Hippocampal formation (tissue), 2 donors: ENCODE data around the gene CCL3.
"Not testable (repeated sequence)": the region's sequence is repeated elsewhere in the genome, so short reads cannot be mapped to it uniquely, and the experiment has no call there.

Experiments
- DNase-seq, 2 donors: peaks; one replicate each; lab custom pipeline; 2025; lab: John Stamatoyannopoulos, UW

CCL3 gene

GRCh38 chr17:36089888-36090836 is at the start of gene CCL3:
CCL3 (minus strand) TSS chr17:36090143; CDS start chr17:36090058, 85 bp downstream.
- DNase-seq, result peak in 1 of 2 donors; percentile 17

GRCh38 chr17:36136439-36136838 is 46.5 kb upstream of the CCL3 start:
- no peak for DNase-seq

GRCh38 chr17:36136036-36136435 is 46.1 kb upstream of the CCL3 start:
- no peak for DNase-seq

- no peak for DNase-seq
These were observed 45.5 kb upstream of the CCL3 start for GRCh38 chr17:36135465-36135864.

GRCh38 chr17:36133602-36134236 is 43.8 kb upstream of the CCL3 start:
- DNase-seq, result no peak

GRCh38 chr17:36132421-36132831 is 42.5 kb upstream of the CCL3 start:
- DNase-seq, result no peak

GRCh38 chr17:36131931-36132330 is 42.0 kb upstream of the CCL3 start:
- DNase-seq, result no peak

GRCh38 chr17:36131421-36131820 is 41.5 kb upstream of the CCL3 start:
- DNase-seq, result no peak

GRCh38 chr17:36130346-36130745 is 40.4 kb upstream of the CCL3 start:
- no peak for DNase-seq

- no peak for DNase-seq
These were observed 39.7 kb upstream of the CCL3 start for GRCh38 chr17:36129616-36130015.

- DNase-seq, result no peak
These were observed 38.6 kb upstream of the CCL3 start for GRCh38 chr17:36128411-36128978.

- DNase-seq, result no peak
These were observed 38.0 kb upstream of the CCL3 start for GRCh38 chr17:36127911-36128310.

- no peak for DNase-seq
These were observed 37.4 kb upstream of the CCL3 start for GRCh38 chr17:36127199-36127893.

GRCh38 chr17:36124879-36125824 is 35.2 kb upstream of the CCL3 start:
- no peak for DNase-seq

GRCh38 chr17:36123431-36123830 is 33.5 kb upstream of the CCL3 start:
- DNase-seq, result no peak

- not testable (repeated sequence) for DNase-seq
These were observed 31.2 kb upstream of the CCL3 start for GRCh38 chr17:36121099-36121498.

GRCh38 chr17:36120221-36120620 is 30.3 kb upstream of the CCL3 start:
- DNase-seq, result no peak

GRCh38 chr17:36118477-36119353 is 28.8 kb upstream of the CCL3 start:
- no peak for DNase-seq

- no peak for DNase-seq
These were observed 27.8 kb upstream of the CCL3 start for GRCh38 chr17:36117505-36118382.
